ENCODE results near the gene DYNLRB1.

GRCh38 chr20:34582911-34583310, 66.7 kb downstream of the DYNLRB1 start:
- TF ChIP-seq, protein P1, sequence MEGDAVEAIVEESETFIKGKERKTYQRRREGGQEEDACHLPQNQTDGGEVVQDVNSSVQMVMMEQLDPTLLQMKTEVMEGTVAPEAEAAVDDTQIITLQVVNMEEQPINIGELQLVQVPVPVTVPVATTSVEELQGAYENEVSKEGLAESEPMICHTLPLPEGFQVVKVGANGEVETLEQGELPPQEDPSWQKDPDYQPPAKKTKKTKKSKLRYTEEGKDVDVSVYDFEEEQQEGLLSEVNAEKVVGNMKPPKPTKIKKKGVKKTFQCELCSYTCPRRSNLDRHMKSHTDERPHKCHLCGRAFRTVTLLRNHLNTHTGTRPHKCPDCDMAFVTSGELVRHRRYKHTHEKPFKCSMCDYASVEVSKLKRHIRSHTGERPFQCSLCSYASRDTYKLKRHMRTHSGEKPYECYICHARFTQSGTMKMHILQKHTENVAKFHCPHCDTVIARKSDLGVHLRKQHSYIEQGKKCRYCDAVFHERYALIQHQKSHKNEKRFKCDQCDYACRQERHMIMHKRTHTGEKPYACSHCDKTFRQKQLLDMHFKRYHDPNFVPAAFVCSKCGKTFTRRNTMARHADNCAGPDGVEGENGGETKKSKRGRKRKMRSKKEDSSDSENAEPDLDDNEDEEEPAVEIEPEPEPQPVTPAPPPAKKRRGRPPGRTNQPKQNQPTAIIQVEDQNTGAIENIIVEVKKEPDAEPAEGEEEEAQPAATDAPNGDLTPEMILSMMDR (IDR thresholded peaks at IDR 0.05): no peak
- TF ChIP-seq POLR2A (IDR thresholded peaks at IDR 0.05): no peak

All from Peyer's patch (tissue), 4 donors.